ENCODE data around the gene MYO18A. TPM values are rescaled to one million over a fixed set of nuclear protein-coding genes. Genes with fewer than 3 reads are reported as not detected.
A peak's percentile ranks its signal among the peaks of the same experiment; 100 is the strongest.

Gene MYO18A
- total RNA-seq, 1 donor, result 59.6 TPM

DNA sequence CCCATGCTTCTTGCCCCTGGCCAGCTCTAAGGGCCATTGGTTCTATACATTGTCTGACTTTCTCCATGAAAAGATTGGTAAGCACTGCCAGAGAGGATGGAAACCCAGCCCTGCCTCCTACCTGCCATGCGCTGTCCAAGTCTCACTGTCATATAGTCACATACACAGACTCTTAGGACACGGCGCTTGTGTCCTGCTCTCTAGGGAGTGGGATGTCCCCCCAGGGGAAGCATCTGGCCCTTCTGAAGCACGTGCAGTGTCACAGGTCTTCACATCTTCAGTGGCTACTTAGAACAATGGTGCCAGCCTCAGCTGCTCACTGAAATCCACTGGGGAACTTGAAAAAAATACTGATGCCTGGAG is 38.7 kb downstream of the MYO18A start:
- H3K4me3 ChIP-seq (ENCODE audit: low read depth, low read length), result no peak overlapping the region
- TF ChIP-seq, protein P1, sequence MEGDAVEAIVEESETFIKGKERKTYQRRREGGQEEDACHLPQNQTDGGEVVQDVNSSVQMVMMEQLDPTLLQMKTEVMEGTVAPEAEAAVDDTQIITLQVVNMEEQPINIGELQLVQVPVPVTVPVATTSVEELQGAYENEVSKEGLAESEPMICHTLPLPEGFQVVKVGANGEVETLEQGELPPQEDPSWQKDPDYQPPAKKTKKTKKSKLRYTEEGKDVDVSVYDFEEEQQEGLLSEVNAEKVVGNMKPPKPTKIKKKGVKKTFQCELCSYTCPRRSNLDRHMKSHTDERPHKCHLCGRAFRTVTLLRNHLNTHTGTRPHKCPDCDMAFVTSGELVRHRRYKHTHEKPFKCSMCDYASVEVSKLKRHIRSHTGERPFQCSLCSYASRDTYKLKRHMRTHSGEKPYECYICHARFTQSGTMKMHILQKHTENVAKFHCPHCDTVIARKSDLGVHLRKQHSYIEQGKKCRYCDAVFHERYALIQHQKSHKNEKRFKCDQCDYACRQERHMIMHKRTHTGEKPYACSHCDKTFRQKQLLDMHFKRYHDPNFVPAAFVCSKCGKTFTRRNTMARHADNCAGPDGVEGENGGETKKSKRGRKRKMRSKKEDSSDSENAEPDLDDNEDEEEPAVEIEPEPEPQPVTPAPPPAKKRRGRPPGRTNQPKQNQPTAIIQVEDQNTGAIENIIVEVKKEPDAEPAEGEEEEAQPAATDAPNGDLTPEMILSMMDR (IDR thresholded peaks at IDR 0.05; ENCODE audit: insufficient read depth, low read depth, low read length), result no peak
- no peak for DNase-seq (ENCODE audit: low read depth)

DNA sequence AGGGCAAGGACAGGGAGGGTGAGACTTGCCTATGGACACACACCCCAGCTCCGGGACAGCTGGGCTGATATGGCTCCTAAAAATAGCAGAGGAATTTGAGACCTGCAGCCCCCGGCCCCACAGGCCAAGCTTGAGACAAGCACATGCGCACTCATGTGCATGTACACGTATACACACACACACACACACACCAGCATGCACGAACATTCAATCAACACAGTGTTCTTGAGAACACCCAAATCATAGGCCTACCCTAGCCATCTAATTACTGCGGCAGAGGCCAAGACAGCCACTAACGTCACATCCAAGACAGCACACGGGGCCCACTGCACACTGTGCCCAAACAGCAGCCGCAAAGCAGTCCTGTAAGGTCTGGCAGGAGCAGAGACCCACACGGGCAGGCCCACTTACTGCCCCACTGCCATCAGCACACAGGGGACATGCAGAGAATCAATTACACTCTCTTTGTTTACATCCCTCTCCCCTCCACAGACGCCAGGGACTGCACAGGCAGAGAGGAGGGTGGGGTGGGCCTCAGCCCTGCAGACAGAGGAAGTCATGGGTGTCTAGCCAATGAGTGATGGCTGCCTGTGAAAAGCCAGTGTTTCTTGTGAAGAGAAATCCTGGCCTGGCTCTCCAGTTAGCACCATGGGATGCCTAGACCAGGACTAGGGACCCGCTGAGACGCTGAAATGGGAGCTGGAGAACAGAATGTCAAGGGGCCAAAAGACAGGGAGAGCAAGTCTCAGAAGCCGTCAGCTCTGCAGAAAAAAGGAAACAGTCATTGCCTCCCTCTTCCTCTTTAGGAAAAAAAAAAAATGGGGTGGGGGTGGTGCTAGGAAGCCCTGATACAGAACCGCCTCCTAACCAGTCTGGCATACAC is 39.3 kb downstream of the MYO18A start:
- DNase-seq (ENCODE audit: low read depth), result no peak
- peak overlapping the region; percentile 42 for H3K4me3 ChIP-seq (ENCODE audit: low read depth, low read length)
- TF ChIP-seq, protein P1 (IDR thresholded peaks at IDR 0.05; ENCODE audit: insufficient read depth, low read depth, low read length), result no peak

DNA sequence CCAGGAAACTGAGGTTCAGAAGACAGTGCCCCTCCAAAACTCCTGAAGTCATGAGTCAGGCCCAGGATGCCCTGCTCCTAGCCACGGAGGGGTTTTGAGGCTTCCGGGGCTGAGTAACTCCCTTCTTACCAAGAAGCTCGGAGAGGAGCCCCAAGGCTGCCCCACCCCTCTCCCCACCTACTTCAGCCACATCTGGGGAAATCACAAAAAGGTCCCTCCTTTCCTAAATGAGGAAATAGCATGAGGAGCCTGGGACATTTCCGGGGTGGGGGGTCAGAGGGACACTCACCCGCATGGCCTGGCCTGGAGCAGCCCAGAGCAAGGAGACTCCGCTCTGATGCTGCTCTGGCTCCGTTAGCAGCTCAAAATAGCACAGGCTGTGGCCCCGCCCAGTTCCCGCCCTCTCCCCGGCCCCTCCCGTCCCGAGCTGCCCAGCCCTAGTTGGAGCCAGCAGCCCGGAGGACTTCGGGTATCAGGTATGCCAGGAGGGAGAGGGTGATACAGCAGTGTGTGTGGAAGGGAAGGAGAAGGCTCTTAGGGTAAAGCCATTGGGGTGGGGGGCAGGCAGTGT is 40.1 kb downstream of the MYO18A start:
- TF ChIP-seq, protein P1 (IDR thresholded peaks at IDR 0.05; ENCODE audit: insufficient read depth, low read depth, low read length), result no peak
- peak overlapping the region; percentile 42 for H3K4me3 ChIP-seq (ENCODE audit: low read depth, low read length)
- DNase-seq (ENCODE audit: low read depth), result peak; percentile 62

DNA sequence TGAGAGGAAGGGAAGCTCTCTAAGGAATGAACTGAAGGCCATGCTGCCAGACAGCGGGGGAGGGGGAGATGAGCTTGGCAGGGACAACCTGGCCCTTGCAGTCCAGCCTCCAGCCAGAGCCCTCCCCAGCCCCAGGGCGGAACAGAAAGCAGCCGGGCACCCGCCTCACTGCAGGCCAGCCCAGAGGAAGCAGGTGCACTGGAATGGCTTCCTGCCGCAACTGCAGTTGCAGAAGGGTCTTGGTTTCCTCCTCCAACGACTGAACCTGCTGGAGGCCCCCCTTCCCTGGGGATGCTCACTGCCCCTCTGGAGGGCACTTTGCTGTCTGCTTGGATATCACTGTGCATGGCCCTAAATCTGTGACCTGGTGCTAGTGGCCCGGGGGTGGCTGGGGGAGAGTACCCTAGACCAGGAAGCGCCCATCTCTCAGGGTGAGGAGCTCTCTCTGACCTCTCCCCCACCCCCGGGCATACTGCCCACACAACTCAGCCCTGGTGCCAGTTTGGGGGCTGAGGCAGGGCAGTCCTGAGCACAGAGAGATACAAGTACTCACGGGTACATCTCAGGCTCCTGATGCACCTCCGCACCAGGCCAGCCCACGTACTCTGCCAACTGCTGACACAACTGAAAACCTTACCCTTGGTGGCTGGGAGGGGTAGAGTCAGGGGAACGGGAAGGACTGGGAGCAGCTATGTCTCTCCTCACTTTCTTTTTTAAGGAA is 41.1 kb downstream of the MYO18A start:
- TF ChIP-seq, protein P1 (IDR thresholded peaks at IDR 0.05; ENCODE audit: insufficient read depth, low read depth, low read length), result no peak
- no peak for DNase-seq (ENCODE audit: low read depth)
- H3K4me3 ChIP-seq (ENCODE audit: low read depth, low read length), result no peak overlapping the region

DNA sequence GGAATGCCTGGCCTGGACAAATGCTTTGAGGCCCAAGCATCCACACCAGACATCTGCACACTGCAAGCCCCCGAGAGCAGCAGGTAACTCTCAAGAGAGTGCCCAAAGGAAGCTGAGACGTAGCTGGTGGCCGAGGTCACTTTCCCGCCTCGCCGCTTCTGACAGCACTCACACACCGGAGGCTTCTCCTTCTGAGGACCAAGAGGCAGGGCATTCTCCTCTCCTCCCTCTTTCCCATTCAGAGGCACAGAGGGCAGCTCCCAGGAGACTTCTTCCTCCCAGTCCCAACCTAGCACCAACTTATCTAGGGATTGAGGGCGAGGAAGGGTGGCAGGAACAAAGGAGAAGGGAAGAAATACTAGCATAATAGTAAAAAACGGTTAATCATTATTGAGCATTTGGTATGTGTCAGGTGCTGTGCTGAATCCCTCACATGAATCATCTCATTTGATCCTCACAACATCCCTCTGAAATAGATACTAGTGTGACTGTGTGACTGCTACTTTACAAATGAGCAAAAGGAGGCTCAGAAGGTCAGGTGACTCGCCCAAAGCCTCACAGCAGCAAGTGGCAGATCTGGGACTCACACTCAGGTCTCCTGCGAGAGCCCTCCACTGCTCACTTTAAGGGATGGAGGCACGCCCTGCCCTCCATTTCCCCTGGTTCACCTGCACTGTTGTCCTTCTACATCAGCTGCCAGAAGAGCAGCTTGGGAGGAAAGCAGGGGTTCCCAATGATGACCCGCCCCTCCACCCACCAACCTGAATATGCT is 41.8 kb downstream of the MYO18A start:
- no peak overlapping the region for H3K4me3 ChIP-seq (ENCODE audit: low read depth, low read length)
- no peak for DNase-seq (ENCODE audit: low read depth)
- TF ChIP-seq, protein P1 (IDR thresholded peaks at IDR 0.05; ENCODE audit: insufficient read depth, low read depth, low read length), result no peak

DNA sequence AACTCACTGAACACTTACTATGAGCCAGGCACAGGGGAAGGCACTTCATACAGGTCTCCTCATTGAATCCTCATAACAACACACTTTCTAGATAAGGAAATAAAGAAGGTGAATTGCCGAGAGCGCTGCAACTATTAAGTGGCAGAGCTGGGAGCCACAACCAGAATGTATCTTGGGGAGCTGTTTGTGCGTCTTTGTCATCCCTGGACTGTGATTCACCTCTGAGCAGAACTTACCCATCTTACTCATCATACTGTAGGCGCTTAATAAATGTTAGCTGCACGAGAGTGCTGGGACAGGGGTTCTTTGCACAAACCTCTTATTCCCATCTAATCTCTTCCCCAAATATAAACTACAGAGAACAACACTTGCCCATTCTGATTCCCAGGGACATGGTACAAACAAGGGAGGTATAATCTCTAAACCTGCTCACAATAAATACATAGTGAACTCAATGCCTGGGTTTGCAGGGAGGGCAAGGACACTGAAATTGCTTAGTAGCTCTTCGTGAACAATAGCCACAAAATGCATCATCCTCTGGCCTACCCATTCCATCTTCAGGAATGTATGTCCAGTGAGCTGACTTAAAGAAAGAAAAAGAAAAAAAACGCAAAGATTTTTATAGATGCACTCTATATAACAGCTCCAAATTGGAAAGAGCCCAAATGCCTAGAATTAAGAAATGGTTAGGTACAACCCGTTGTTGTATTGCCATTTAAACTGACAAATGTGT is 43.0 kb downstream of the MYO18A start:
- TF ChIP-seq, protein P1 (IDR thresholded peaks at IDR 0.05; ENCODE audit: insufficient read depth, low read depth, low read length), result no peak
- no peak for DNase-seq (ENCODE audit: low read depth)

More for the DNA sequence above, 43.0 kb downstream of the MYO18A start:
- H3K4me3 ChIP-seq (ENCODE audit: low read depth, low read length), result no peak overlapping the region
